GM19023 (cell line): ENCODE measurements around the gene ZNF438.
"Not testable (repeated sequence)": the region's sequence is repeated elsewhere in the genome, so short reads cannot be mapped to it uniquely, and the experiment has no call there.

ENCODE experiments used
- ATAC-seq: cut with Tn5 transposase; IDR thresholded peaks from one replicate; pipeline ENCODE4 v1.9.1; 2021; ENCODE audit warnings: mild to moderate bottlenecking, moderate library complexity; ENCODE audit not compliant: unreplicated experiment

The ZNF438 gene, protein sequence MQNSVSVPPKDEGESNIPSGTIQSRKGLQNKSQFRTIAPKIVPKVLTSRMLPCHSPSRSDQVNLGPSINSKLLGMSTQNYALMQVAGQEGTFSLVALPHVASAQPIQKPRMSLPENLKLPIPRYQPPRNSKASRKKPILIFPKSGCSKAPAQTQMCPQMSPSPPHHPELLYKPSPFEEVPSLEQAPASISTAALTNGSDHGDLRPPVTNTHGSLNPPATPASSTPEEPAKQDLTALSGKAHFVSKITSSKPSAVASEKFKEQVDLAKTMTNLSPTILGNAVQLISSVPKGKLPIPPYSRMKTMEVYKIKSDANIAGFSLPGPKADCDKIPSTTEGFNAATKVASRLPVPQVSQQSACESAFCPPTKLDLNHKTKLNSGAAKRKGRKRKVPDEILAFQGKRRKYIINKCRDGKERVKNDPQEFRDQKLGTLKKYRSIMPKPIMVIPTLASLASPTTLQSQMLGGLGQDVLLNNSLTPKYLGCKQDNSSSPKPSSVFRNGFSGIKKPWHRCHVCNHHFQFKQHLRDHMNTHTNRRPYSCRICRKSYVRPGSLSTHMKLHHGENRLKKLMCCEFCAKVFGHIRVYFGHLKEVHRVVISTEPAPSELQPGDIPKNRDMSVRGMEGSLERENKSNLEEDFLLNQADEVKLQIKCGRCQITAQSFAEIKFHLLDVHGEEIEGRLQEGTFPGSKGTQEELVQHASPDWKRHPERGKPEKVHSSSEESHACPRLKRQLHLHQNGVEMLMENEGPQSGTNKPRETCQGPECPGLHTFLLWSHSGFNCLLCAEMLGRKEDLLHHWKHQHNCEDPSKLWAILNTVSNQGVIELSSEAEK

DNA sequence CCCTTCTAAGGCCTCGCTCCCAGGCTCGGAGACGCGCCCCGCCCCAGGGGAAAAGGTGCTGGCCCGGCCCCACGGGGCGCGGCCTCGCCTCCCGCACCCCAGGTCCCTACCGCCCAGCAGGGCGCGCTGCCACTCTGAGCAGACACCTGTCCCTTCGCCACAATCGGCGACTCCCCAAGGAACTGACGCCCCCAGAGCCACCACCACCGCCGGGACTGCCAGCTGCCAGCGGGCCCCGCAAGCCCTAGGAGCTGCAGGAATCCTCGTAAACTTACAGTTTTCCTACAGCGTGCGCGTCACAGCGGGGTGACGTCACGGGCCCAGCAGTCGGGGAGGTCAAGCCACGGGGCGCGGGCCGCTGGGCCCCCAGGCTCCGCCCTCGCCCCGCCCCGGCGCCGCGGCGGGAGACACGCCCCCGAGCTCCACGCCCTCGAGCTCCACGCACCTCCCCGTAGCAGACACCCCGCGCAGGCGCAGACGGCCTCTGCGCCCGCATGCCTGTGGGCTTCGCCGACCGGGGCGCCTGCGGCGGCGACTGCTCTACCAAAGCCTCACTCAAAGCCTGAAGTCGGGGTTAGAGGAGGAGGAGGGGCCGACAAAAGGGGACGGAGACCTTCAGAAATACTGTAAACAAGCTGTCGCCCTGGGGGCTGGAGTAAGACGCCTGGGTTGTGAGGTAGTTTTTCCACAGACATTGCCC, at the start of gene ZNF438:
ZNF438 (minus strand) TSS at position 308 of the 700 bp plus-strand sequence. CDS start 154,831 bp downstream, outside the sequence.
- peak; percentile 83 for ATAC-seq

DNA sequence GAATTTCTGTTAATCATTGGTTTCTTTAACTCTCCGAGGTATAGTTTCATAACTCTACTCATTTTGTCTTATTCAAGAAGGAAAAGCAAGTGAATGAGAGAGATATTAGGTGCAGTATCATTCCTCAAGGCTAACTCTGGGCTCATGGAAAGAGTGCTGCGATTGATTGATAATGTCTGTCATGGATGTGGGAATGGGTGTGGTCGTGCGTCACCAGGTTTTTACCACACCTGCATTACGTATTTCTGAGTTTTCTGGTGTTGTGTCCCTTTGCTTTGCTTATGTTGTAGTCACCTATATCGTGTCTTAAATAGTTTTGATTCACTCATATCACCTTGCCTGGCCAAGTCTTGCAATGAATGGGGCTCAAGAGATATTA, 44.9 kb upstream of the ZNF438 start:
- ATAC-seq = no peak

DNA sequence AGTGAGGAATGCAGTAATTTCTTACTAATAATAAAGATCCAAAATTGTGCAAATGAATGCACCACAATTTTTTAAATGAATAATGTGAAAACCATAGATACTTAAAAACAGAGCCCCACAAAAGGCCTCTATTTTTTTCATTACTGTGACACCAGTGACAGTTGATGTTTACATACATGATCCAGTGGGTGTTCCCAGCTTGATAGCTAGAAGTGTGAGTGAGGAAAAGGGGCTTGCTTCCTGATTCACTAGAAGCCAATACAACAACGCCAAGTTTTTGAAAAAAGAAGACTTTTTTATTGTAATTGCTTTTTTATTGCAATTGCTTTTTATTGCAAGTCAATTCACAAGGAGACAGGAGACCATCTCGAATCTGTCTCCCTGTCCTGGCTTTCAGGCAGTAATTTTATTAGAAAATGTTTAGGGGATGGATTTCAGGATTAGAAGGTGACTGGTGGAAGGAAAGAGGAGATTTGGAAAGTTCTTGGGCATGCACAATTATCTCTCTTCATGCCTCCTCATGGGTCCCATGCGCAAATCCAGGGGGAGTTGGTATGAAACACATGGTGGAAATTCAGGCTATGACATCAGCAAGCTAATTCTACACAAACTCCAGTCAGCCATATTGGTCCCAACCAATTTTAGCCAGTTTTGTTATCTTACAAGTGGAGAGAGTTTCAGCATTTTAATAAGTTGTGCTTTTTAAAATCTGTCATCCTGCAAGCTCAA, 44.4 kb upstream of the ZNF438 start:
- no peak for ATAC-seq

DNA sequence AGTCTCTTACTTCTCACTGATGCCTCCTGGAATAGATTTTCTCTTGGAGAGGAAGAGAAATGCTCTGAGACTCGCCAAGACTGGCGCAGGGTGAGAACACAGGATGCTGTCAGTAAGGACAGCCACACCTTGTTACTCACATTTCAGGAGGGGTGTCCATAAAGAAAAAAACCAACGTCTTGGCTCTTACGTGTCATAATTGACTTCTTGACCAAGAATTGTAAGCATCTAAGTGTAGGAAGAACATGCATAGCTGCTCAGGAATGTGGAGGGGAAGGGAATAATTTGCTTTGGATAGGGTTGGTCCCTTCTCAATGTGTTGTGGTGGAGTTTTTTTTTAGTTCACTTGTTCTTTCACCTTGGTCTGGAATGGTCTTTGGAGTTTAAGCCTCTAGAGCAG, 43.8 kb upstream of the ZNF438 start:
- ATAC-seq = no peak

DNA sequence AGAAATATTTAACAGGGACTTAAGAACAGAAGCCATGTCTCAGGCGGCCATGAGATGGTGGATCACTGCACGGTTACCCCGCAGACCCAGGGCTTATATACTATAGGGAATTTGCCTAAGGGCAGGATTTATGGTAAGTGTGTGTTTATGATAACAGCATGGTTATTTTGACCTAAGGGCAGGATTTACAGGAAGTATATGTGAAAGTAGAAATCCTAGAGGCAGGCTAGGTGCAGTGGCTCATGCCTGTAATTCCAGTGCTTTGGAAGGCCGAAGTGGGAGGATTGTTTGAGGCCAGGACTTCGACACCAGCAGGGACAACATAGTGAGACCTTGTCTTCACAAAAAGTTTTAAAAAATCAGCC, 43.0 kb upstream of the ZNF438 start:
- ATAC-seq = no peak

DNA sequence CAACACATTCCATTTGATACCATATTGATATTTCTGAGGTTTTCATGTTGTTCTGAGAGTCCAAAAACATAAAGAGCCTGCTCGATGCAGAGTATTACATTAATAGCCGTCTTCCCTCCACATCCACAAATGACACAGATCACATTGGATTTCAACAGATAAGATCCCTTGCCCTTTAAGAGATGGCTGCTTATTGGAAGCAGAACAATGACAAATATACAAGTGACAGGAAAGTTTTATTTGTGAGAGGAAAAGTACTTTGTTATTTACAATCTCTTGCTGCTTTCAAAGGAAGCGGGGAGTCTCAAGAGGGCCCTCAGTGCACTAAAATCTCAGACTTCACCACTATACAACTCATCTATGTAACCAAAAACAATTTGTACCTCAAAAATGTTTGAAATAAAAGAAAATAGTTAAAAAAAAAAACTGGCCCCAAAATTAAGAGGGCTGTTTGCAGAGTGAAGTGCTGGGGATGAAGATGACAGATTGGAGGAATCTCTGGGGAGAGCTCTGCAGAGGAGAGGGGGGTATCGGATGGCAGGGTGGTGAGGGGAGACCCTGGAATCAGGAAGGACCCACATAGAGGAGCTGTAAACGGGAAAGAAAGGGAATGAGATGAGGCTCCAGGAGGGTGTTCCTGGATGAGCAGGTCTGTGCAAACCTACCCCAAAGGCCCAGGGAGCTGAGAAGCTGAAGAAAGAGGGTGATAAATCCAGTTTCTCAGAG, 42.5 kb upstream of the ZNF438 start:
- ATAC-seq = no peak

DNA sequence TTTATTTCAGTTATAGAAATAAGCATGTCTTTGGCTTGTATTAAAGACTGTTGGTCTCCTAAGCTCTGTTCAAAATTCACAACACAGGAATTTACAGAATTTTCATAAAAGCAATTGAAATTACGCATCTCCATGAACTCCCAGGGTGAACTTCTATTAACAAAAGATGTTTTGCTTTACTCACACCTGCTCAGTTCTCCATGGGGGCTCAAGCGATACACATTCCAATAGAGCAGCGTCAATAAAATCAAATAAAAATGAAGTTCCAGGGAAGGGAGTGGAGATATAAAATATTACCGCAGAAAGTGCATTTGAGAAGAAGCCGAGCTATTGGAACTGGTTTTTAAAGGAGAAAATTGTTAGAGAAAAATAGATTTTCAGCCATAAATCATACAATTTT, 41.5 kb upstream of the ZNF438 start:
- no peak for ATAC-seq

DNA sequence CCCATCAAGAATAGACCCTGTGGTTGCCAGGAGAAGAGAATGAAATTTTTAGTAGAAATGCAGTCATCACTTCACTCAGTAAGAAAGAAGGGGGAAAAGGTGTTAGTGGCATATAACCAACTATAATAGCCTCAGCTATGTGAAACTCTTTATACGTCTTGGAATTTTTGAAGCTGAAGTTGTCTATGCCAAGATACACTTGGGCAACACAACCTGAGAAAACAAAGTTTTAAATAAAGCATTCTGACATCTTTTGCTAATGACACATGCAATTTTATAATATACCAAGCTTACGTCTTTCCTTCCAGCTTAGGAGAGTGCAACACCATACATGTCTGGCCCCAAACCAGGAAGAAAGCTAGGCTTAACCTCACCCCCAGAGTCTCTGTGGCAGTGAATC, 40.8 kb upstream of the ZNF438 start:
- no peak for ATAC-seq

DNA sequence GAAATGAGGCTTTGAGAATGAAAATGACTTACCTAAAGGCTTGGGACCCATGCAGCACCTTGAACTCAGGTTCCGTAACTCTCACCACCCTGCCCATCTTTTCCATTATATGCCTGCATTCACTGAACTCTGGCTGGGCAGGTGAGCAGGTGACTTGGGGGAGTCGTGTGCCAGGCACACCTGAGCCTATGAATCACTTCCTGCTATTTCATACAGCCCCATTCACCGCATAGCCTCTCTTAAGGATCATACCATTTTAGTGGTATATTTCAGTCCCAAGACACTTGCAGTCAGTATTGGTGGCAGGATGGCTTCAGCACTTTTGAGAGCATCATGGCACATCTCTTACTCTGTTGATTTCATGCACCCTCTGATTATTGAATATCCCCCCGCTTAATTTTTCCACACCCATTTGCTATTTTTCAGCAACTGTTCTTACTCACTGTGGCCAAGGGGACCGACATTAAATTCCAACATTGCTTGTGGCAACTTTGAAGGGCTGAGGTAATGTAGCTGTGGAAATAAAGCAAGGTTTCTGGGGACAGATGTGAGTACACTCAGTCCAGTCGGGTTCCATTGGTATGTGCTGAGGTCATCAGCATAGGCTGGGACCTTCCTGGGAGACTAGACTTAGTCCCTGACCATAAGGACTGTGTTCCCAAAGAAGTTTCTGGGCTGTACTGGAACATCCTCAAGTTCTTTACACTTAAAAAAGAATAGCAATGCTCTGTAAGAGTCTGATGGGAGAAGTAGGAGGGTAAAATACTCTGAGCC, 39.8 kb upstream of the ZNF438 start:
- no peak for ATAC-seq

DNA sequence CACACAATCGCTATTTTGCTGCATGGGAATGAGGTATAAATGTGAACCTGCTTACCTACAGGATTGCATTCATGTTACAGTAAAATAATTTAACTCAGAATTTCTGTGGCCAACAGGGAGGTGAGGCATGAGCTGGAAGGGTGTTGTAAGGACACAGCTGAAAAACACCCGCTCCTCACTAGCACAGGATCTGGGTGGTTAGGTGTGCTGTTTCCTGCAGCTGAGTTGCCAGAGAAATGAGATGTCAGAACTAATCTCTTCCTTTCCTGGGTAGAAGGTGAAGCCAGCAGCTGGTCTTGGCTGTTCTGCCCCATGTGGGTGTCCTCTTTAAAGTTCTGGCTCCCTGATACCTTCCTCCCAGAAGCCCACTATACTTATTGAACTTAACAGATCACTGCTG, 39.0 kb upstream of the ZNF438 start:
- ATAC-seq = no peak

DNA sequence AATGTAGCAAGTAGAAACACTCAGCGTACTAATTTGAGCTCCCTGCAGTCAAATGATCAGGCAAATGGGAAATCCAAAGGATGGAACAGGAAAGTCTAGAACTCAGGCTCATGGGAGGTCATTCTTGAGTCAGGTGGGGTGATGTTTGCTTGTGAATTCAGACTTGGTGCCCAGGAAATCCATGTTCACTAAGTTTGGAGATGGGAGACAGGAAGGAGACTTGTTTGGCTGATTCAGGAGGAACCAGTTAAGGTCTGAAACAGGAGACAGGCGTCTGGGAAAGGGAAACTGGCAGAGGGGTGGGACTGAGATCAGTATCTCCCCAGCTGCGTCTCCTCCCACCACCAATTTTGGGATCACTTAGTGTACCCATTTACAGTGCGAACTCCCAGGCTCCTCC, 38.4 kb upstream of the ZNF438 start:
- ATAC-seq = no peak

DNA sequence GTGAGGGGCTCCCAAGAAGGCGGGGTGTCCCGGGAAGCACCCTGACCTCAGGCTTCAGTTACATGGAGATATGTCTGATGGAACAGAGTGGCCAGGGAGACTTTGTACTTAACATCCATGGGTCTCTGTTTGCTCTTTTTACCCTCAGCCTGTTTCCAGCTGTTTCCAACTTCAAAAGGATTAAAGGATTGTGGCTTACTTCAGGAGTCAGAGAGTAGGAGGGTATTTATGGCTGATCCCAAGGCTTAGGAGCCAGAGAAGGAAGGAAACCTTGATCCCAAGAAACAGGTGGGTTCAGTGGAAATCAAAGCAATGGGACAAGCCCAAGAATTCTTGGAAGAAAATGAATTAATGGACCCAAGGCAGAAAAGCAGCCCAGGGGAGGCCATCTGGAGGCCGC, 37.7 kb upstream of the ZNF438 start:
- ATAC-seq = no peak

DNA sequence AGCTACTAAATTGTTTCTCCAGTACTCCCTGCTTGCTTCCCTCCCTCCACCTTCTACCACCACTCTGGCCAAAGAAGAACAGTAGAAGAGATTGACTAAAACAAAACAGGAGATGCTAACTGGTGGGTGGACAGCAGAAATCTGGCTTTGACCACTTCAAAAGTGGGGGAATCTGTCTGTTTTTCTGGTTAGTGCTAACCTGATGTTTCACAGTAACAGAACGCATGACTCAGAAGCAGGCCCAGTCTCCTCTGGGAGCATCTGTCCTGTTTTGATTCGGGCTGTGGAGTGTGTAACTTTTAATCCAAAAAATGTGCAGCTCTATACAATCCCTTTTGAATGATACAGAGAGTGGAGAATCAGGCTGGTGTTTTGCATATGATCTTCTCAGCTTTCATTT, 32.7 kb upstream of the ZNF438 start:
- no peak for ATAC-seq

DNA sequence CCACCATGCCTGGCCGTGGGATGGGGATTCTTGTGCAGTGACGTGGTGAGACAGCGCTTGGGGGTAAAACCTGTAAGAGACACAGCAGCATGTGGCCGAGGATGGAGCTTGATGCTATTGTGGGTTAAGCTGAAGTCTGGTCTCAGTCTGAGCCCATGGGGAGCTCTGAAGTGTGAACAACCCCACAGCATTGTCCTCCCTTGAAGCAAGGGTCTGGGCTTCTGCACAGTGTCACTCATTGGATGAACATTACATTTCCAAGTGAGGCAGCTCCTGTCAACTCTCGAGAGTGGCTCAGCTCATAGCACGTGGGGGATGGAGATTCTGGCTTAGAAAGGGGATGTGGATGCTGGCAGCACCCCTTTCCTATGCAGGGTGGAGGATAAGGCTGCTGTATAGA, 32.2 kb upstream of the ZNF438 start:
- no peak for ATAC-seq

DNA sequence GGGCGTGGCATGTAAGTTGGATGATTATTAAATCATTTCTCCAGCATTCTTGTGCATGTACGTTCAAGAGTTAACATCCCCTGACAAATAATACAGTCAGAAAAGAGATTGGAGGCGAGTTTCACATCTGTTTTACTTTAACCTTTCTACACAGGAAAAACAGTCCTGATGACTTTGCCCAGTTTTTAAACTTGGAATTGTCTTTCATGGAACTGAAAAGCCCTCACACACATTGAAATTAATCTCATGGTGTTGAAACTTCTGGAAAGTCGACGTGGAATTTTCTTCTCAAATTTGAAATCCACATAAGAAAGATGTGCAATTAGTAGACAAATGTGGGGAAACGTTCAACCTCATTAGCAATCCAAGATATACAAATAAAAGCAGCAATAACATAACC, 31.2 kb upstream of the ZNF438 start:
- no peak for ATAC-seq

DNA sequence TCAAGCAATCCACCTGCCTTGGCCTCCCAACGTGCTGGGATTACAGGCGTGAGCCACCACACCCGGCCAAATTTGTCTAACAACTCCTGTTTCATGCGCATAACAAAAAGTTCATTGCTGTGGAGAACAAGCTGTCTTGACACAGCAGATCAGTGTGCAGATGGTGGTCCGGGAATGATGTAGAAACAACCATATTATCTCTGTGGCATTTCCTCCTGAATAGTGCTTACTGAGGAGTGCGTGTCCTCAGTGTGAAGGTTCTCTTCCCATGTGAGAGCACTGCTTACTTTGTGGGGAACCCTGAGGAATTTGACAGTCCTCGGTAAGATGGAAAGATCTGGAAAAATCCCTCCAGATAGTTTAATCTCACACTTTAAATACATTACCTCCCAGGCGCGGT, 30.3 kb upstream of the ZNF438 start:
- ATAC-seq = no peak

DNA sequence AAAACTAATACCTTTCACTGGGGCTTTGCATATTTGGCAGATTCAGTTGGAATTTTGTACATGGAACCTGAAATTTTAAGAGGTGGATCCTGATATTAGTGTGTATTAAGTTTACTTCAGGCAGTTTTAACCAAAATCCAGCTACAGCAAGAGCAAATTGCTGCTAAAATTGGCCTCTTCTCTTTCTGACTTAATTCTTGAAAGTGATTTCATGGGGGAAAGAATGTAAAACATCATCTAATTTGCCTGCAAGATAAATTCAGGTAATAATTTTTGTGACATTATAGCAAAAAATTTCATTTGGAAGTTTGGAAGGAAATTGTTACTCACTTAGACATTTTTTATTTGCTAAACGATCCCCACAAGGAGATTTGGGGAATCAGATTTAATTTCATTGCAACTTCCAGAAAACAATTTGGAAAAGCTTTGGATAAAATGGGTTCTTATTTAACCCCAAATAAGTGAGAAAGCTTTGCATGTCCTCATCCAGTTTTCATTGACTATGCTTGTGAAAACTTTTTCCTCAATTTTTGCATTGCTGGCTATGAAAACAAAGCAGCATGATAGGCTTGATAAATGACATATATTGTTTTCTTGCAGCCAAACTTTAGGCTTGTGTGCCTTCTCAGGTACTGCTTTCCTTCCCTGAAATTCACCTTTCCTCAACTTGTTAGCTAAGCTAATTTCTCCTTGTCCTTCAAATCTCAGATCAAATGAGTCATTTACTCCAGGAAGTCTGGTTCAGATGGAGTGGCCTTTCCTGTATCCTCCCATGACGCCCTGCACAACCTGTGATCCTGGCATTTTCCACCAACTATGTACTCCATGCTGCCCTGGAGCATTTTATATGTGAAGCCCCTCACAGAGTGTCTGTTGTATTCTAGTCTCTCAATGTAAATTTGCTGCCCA, 27.4 kb upstream of the ZNF438 start:
- ATAC-seq = no peak

DNA sequence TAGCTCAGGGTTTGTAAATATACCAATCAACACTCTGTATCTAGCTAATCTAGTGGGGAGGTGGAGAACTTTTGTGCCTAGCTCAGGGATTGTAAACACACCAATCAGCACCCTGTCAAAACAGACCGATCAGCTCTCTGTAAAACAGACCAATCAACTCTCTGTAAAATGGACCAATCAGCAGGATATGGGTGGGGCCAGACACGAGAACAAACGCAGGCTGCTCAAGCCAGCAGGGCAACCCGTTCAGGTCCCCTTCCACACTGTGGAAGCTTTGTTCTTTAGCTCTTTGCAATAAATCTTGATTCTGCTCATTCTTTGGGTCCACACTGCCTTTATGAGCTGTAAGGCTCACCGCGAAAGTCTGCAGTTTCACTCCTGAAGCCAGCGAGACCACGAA, 25.0 kb upstream of the ZNF438 start:
- ATAC-seq = not testable (repeated sequence)
